Transverse colon (tissue), 4 donors: Measurements from ENCODE around the gene GPN1.
"Not testable (repeated sequence)": the region's sequence is repeated elsewhere in the genome, so short reads cannot be mapped to it uniquely, and the experiment has no call there.

Experiments
- EP300 ChIP-seq: sonication (generic); formaldehyde crosslinking; IDR thresholded peaks from one replicate; pipeline ENCODE4 v1.6.1; 2017; ENCODE audit warnings: antibody characterized with exemption, low read depth
- POLR2A ChIP-seq: fragments of 450-650 bp; IDR thresholded peaks from one replicate; pipeline ENCODE4 v1.6.1; 2016; ENCODE audit warnings: antibody characterized with exemption, mild to moderate bottlenecking, moderate library complexity
- POLR2AphosphoS5 ChIP-seq, 3 donors: sonication (generic); formaldehyde crosslinking; IDR thresholded peaks; one replicate each; pipeline ENCODE4 v1.6.1; 2016; ENCODE audit warnings: antibody characterized with exemption in 3 of 3
- TF ChIP-seq, protein P1 (sequence below), 5 experiments: fragments of 200-600 bp in 3 of 5; fragments of 450-650 bp in 2 of 5; sonication (generic) in 3 of 5; IDR thresholded peaks; 1 replicate in 2 of 5; 2 replicates in 3 of 5; pipeline ENCODE4 v1.5.1; 2016 to 2017; ENCODE audit warnings: antibody characterized with exemption in 5 of 5, inconsistent platforms in 3 of 5, mild to moderate bottlenecking in 2 of 5, moderate library complexity in 1 of 5

GRCh38 chr2:27595412-27595811 is 33.4 kb upstream of the GPN1 start:
- TF ChIP-seq POLR2A; POLR2AphosphoS5 (IDR thresholded peaks at IDR 0.05); EP300: not testable (repeated sequence)
- TF ChIP-seq, protein P1, sequence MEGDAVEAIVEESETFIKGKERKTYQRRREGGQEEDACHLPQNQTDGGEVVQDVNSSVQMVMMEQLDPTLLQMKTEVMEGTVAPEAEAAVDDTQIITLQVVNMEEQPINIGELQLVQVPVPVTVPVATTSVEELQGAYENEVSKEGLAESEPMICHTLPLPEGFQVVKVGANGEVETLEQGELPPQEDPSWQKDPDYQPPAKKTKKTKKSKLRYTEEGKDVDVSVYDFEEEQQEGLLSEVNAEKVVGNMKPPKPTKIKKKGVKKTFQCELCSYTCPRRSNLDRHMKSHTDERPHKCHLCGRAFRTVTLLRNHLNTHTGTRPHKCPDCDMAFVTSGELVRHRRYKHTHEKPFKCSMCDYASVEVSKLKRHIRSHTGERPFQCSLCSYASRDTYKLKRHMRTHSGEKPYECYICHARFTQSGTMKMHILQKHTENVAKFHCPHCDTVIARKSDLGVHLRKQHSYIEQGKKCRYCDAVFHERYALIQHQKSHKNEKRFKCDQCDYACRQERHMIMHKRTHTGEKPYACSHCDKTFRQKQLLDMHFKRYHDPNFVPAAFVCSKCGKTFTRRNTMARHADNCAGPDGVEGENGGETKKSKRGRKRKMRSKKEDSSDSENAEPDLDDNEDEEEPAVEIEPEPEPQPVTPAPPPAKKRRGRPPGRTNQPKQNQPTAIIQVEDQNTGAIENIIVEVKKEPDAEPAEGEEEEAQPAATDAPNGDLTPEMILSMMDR (IDR thresholded peaks at IDR 0.05): not testable (repeated sequence)
